ENCODE data around the gene PCDHGC3.

GRCh38 chr5:141487131-141487530 is 11.4 kb downstream of the PCDHGC3 start:
- TF ChIP-seq JUN (IDR thresholded peaks at IDR 0.05) (no peak), E2F6 (IDR thresholded peaks at IDR 0.05; ENCODE audit: borderline replicate concordance, low read depth) (no peak), REST (IDR thresholded peaks at IDR 0.05) (no peak), FOSL2 (IDR thresholded peaks at IDR 0.05) (no peak), FOSL2 (CRISPR knock-in tag; IDR thresholded peaks at IDR 0.05) (no peak), CHD4 (IDR thresholded peaks at IDR 0.05; ENCODE audit: borderline replicate concordance) (no peak), MAZ (IDR thresholded peaks at IDR 0.05; ENCODE audit: borderline replicate concordance, low read depth, low read length) (no peak), CBX8 (IDR thresholded peaks at IDR 0.05) (no peak), KDM5A (IDR thresholded peaks at IDR 0.05) (no peak), MAFK (IDR thresholded peaks at IDR 0.05; ENCODE audit: partially characterized antibody) (no peak)
- TF ChIP-seq, protein P1, sequence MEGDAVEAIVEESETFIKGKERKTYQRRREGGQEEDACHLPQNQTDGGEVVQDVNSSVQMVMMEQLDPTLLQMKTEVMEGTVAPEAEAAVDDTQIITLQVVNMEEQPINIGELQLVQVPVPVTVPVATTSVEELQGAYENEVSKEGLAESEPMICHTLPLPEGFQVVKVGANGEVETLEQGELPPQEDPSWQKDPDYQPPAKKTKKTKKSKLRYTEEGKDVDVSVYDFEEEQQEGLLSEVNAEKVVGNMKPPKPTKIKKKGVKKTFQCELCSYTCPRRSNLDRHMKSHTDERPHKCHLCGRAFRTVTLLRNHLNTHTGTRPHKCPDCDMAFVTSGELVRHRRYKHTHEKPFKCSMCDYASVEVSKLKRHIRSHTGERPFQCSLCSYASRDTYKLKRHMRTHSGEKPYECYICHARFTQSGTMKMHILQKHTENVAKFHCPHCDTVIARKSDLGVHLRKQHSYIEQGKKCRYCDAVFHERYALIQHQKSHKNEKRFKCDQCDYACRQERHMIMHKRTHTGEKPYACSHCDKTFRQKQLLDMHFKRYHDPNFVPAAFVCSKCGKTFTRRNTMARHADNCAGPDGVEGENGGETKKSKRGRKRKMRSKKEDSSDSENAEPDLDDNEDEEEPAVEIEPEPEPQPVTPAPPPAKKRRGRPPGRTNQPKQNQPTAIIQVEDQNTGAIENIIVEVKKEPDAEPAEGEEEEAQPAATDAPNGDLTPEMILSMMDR (IDR thresholded peaks at IDR 0.05), result no peak

Measured in A549 (cell line).